Measurements from ENCODE around the gene ST7L.

ST7L gene

DNA sequence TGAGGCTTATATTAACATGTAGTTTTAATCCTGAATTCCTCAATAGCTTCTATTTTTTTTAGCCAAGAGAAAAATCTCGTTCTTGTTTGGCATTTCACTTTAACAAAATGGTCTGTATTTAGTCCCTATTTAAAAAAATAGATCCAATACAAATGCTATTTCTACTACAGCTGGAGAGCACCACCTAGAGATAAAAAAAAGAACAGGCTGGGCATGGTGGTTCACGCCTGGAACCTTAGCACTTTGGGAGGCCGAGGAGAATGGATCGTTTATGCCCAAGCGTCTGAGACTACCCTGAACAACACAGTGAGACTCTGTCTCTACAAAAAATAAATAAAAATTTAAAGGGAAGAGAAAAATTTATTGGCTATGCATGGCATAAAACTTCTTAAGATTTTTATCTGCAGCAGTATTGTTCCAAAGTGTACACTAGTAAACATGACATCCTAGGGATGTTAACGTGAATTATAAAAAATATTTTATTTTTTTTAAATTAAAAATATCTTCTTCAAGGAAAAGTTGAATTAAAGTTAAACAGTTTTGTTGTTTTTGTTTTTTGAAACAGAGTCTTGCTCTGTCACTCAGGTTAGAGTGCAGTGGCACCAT is 4.4 kb downstream of the ST7L start:
- no peak for DNase-seq

DNA sequence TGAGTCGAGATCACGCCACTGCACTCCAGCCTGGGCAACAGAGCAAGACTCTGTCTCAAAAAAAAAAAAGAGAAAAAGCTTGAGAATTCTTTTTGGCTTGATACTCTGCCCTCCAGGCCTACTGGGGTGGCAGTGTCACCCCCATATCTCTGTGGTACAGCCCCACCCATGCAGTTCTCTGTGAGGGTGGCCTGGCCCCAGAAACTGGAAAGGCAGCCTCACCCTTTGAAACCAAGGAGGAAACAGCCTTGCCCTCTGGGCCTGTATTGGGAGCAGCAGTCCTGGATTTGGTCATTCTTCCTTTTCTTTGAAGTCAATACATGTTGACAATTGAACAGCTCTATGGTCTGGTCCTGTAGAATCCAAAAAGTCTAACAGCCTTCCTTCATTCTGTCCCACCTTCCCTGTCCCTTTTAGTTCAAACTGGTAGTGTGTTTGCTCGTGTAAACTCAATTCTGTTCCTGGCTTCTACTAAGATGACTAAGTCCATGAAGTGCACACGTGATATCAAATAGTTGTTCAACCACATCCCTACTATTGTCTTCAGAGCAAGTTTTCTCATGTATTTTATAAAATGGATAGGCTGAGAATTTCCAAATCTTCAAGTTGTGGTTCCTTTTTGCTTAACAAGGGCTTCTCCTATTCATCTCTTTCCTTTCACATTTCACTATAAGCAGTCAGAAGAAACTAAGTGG is 13.2 kb downstream of the ST7L start:
- DNase-seq, result no peak

DNA sequence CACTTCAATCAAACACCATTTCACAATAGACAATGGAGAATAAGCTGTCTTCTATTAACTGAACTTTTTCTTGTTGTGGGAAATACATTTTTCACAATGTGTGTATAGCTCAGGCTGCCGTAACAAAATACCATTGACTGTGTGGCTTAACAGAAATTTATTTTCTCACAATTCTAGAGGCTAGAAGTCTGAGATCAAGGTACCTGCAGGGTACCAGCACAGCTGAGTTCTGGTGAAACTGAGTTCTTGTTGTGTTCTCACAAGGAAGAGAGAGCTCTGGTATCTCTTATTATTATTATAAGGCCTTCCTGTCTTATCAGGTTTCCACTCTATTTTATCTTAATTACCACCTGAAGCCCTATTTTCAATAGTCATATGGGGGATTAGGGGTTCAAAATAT is 15.4 kb downstream of the ST7L start:
- DNase-seq, result no peak

DNA sequence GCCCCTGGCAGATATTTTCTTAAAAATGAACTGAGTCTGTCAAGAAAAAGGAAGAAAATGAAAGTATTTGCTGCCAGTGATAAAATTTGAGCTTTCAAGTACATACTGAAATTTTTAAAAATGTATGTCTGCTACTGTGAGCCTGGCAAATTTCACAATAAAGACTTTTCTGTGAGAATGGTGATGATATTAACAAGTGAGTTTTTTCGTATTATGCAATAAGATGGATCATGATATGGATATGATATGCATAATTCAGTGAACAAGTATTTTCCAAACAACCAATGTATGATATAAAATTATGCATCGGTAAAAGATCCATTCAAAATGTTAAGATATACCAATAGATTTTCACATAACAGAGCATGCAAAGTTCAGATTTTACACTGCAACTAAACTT is 15.9 kb downstream of the ST7L start:
- DNase-seq, result no peak

DNA sequence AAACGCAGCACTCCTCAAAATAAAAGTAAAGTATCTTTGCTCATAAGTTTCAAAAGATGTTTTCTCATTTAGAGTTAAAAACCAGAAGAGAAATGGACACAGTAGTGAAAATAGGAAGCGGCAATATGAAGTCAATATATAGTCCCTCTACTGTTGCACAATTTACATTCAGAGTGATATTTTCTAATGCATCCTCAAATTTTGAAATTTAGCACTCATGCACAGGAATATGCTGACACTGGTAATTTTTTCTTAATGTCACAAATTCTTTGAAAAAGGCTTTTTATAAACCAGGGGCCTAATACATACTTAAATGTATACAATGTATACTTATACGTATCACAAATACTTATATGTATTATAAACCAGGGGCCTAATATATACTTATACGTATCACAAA is 19.5 kb downstream of the ST7L start:
- no peak for DNase-seq

DNA sequence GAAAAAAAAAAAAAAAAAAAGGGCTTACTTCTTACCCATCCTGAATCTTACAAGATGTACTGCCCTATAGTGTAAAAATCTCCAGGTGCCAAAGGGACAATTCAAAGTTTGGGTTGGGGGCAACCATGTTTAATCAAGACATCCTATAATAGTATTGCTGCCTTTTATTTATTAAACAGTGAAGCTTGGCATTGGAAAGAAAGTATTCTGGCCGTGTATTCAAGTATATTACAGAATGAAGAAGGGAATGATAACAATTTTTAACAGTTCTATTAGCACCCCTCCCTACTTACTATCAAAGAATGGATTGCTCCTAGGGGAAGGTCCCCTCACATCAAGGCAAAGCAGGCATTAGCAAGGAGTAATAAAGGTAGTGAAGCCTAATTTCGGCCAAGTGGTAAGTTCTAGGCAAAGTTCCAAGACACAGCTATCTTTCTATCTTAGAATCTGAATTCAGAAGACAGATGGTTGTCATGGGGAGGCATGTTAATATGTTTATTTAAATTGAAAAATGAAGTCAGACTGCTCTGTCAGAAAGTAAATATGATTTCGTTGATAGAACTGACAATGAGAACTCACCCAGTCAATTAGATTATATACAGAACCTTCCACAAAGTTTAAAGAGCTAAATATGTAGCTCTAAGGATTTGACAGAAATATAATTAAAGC is 24.6 kb downstream of the ST7L start:
- no peak for DNase-seq

DNA sequence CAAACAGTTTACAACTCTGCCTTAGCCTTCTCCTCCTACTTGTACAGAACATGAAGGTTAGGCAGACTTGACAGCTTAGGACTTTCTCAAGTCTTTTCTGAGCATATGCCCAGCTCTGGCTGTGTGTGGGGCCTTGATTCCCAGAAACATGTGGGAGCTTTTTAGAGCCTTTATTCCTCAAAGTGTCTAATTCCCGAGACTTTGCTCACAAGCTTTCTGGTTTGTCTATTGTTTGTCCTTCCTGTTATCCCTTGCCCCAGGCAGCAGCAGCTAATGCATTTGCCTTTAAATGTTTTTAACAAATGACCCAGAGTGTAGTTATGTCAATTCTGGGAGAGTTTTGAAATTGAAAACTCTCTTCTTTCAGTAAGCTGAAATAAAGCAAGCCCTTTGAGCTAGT is 29.2 kb downstream of the ST7L start:
- DNase-seq, result no peak

DNA sequence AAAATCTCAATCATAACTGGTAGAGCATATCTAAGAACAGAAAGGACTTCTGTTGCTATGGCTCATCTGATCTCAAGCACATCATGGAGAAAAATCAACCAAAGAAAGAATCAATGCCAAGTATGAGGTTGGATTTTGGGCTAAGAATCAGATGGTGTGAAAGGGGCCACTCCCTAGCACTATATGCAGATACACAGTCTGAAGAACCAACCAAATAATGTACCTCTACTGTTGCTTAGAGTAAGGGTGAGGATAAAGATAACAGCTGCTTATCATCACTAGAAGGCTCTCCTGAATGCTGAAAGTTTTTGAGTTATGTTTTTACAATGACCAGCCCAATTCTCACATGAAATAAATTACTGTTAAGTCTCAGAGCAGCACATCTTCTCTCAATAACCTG is 35.6 kb downstream of the ST7L start:
- DNase-seq, result no peak

DNA sequence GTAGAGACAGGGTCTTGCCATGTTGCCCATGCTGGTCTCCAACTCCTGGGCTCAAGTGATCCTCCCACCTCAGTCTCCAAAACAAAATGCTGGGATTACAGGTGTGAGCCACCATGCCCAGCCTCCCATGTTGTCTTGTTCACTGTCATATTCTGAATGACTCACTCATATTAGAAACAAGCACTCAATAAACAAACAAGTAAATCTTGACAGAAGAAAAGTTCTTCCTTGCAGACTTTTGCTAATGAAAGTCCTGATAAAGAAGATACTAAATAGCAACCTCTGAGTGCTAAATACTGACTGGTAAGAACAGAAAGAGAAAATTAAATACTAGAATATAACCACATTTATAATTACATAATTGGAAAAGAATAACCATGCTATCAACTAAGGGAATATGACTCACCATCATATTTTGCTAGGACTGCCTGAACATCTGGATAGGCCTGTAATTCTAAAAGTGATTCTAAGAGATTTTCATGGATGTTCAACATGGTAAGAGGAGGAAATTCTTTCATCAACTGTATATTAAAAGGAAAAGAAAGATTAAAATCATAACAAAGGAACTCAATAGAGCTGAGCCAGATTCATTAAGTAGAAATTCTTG is 37.3 kb downstream of the ST7L start:
- no peak for DNase-seq

DNA sequence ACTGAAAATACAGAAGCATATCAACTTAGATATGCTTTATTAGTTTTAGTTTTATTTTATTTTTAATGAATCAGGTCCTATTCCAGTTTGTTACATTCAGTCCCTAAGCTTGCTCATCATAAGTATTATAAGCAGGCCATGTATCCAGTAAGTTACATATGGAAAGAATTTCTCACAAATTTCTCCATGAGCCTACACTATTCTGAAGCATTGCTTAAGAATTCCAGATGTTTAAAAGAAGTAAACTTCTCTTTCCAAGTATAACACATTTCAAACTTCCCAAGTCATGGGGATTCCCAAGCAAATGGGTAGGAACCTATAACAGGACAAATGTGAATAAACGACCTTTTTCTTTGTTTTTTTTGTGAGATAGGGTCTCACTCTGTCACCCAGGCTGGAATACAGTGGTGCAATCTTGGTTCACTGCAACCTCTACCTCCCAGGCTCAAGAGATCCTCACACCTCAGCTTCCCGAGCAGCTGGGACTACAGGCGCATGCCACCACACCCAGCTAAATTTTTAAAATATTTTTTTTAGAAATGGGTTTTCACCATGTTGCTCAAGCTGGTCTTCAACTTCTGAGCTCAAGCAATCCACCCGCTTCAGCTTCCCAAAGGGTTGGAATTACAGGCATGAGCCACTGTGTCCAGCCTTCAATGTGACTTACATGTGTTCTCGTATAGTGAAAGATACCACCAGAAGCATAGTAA is 39.0 kb downstream of the ST7L start:
- no peak for DNase-seq

DNA sequence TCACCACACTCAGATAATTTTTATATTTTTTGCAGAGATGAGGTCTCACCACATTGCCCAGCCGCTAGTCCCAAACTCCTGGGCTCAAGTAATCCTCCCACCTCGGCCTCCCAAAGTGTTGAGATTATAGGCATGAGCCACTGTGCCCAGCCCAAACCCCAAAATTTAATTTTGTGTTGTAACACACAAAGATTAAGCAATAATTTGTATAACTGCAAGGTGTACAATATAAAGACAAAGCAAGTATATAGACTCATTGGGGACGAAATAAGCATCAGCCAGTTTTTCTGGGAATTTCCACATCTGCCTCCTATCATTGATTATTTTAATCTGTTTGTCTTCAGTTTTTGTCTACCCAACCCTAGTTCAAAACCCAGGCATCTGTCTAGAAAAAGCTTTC is 42.7 kb downstream of the ST7L start:
- no peak for DNase-seq

DNA sequence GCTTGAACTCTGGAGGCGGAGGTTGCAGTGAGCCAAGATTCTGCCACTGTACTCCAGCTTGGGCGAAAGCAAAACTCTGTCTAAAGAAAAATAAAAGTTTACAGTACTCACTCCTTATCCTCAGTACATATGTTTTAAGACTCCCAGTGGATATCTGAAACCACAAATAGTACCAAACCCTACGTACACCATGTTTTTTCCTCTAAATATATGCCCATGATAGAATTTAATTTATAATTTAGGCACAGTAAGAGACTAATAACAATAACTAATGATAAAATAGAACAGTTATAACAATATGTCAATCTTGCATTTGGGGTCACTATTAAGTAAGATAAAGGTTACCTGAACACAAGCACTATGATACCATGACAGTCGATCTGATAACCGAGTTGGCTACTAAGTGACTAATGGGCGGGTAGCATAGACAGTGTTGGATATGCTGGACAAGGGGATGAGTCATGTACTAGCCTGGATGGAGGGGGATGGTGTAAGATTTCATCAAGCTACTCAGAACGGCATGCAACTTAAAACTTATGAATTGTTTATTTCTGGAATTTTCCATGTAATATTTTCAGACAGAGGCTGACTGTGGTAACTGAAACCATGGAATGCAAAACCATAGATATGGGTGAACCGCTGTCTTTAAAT is 43.7 kb downstream of the ST7L start:
- no peak for DNase-seq

DNA sequence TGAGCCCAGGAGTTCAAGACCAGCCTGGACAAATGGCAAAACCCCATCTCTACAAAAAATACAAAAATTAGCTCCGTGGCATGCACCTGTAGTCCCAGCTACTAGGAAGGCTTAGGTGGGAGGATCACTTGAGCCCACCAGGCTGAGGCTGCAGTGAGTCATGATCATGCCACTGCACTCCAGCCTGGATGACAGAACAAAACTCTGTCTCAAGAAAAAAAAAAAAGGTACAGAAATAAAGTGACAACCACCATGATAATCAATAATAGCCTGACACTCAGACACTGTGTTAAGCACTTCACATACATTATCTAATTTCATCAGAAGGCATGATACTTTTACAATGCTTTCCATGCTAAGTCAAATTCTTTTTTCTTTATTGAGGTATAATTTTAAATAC is 53.1 kb downstream of the ST7L start:
- DNase-seq, result no peak

DNA sequence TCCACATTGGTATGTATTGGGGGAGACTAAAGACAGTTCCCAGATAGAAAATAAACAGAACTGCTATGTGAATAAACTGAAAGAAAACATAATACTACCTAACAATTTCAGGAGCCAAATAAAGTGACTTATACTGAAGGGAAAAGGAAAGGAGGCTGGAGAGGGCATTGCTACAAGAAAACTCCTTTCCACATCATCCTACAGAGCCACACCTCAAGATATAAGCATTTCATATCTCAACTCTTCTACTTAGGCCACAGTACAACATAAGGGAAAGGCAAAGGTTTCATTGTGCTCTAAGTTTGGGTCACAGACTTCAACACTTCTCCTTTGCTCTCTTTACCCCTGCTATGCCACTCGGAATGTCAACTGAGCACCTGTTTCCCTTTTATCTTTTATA is 54.9 kb downstream of the ST7L start:
- DNase-seq, result no peak

DNA sequence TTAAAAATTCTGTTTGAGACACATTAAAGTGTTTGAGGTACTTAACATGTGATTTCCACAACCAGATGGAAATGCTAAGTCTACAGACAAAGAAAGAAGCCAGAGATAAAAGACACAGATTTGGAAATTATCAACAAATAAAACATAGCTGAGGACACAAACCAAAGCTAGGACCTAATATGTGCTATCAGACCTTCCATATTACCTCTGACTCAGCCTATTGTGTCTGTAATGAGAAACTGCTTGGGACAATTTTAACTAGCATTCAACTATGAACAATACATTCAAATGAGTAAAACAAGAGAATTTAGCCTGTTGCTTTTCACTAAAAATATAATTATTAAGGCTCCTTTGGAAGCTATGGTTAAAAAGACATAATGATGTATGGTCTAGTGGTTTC is 55.6 kb downstream of the ST7L start:
- no peak for DNase-seq

DNA sequence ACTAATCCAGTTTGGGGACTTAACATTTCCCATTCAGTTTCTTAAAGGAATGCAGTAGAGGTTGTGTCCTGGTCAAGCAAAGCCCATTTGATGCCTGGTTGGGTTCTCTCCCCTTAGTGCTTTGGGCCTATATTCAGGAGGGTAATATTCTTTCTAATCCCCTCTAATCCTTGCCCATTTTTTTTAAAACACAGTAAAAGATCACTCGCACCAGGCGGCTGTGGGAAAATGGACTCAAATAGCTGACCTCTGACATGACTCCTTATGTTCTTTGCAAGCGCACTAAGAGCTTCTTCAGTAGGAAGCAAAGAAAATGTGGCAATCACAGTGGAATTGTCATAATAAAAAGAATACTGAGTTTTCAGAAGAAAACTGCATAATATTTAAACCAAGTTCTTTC is 60.3 kb downstream of the ST7L start:
- no peak for DNase-seq

DNA sequence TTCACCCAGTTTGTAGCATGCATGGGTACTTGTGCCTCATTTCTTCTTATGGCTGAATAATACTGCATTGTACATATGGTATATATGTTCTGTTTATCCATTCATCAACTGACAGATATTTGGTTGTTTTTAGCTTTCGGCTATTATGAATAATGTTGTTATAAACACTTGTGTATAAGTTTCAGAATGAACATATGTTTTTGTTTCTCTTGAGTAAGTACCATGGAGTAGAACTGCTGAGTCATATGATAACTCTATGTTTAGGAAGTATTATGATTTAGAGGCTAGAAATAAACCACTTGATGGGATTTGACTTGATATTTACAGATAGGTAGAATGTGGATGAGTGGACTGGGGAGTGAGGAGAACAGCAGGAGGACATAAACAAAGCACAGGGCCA is 61.6 kb downstream of the ST7L start:
- DNase-seq, result no peak

DNA sequence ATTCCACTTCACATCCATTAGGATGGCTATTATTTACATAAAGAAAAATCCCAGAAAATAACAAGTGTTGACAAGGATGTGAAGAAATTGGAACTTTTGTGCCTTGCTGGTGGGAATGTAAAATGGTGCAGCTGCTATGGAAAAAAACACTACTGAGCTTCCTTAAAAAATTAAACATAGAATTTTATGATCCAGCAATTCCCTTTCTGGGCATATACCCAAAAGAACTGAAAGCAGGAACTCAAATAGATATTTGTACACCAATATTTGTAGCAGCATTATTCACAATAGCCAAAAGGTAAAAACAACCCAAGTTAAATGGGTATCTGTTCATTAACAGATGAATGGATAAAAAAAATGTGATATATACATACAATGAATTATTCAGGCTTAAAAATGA is 64.5 kb downstream of the ST7L start:
- no peak for DNase-seq

DNA sequence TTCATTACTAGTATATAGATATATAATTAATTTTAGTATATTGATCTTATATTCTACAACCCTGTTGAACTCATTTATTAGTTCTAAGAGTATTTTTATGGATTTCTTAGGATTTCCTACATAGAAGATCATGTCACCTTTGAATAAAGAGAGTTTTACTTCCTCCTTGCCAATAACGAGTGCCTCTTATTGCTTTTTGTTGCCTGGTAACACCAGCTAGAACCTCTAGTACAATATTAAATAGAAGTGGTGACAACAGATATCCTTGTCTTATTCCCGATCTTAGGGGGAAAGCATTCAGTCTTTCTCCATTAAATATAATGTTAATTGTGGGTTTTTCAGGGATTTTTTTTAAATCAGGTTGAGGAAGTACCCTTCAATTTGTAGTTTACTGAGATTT is 69.4 kb downstream of the ST7L start:
- DNase-seq, result no peak

DNA sequence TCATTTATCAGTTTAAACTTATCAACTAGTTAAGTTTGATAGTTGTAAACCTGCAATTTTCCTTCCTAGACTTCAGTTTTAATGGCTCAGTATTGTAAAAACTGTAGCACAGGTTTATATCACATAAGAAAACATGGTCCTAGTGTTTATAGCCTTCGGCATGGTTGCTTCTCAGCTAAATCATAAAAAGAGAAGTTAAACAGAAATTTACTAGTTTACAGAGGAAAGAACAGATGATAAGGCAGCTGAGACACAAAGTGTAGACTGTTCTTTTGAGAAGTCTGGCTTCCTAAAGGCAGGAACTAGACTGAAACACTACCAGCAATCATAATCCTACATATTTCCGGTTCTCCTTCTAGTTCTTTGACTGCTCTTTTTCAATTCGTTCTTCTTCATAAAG is 70.4 kb downstream of the ST7L start:
- DNase-seq, result no peak

DNA sequence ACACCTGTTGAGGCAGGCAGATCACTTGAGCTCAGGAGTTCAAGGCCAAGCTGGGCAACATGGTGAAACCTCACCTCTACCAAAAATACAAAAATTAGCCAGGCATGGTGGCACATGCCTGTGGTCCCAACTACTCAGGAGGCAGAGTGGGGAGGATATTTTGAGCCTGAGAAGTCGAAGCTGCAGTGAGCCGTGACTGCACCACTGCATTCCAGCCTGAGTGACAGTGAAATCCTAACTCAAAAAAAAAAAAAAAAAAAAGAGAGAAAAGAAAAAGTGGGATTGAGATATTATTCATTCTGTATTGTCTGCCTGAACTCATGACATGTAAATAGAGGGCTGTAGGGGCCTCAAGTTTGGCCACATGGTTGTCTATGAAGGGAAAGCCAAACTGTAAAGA is 72.9 kb downstream of the ST7L start:
- DNase-seq, result no peak

DNA sequence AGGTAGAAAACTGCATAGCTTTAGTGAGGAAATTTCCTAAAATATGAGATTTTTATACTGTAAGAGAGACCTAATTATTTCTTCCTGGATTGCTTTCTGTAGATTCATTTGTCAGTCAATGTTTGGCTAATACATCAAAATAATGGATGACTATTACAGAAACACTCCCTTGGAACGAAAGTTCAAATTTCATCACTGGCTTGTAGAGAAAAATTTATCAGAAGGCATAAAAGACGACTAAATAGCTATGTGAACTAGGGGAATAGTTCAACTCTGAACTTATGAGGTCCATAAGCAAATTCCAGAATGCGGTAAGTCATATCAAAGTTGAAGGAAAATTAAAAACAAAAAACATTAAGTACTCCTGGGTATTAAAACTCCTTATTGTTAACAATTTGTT is 74.2 kb downstream of the ST7L start:
- no peak for DNase-seq
